22Rv1 (cell line): Measurements from ENCODE around the gene SH2D3A.
"Not testable (repeated sequence)": the region's sequence is repeated elsewhere in the genome, so short reads cannot be mapped to it uniquely, and the experiment has no call there.

Experiments
- H3K27ac ChIP-seq: fragments of 450-650 bp; 2 replicates; pipeline ENCODE4 v1.5.1; 2017
- ZFX ChIP-seq: fragments of 450-650 bp; IDR thresholded peaks from 2 replicates; pipeline ENCODE4 v1.6.1; 2017; ENCODE audit warnings: antibody characterized with exemption, borderline replicate concordance
- TF ChIP-seq, protein P1 (sequence below): fragments of 450-650 bp; IDR thresholded peaks from 2 replicates; pipeline ENCODE4 v1.5.1; 2017; ENCODE audit warnings: mild to moderate bottlenecking

Gene SH2D3A

DNA sequence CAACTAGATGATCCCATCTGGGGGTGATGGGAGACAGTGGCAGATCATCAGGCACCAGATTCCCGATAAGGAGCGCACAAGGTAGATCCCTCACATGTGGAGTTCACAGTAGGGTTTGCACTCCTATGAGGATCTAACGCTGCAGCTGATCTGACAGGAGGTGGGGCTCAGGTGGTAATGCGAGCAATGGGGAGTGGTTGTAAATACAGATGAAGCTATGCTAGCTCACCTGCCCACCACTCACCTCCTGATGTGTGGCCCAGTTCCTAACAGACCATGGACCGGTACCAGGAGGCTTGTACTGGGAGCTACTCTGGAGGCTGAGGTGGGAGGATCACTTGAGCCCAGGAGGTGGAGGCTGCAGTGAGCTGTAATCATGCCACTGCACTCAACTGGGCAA is 40.1 kb upstream of the SH2D3A start:
- H3K27ac ChIP-seq = no peak overlapping the region
- no peak for TF ChIP-seq ZFX
- TF ChIP-seq, protein P1, sequence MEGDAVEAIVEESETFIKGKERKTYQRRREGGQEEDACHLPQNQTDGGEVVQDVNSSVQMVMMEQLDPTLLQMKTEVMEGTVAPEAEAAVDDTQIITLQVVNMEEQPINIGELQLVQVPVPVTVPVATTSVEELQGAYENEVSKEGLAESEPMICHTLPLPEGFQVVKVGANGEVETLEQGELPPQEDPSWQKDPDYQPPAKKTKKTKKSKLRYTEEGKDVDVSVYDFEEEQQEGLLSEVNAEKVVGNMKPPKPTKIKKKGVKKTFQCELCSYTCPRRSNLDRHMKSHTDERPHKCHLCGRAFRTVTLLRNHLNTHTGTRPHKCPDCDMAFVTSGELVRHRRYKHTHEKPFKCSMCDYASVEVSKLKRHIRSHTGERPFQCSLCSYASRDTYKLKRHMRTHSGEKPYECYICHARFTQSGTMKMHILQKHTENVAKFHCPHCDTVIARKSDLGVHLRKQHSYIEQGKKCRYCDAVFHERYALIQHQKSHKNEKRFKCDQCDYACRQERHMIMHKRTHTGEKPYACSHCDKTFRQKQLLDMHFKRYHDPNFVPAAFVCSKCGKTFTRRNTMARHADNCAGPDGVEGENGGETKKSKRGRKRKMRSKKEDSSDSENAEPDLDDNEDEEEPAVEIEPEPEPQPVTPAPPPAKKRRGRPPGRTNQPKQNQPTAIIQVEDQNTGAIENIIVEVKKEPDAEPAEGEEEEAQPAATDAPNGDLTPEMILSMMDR = no peak

DNA sequence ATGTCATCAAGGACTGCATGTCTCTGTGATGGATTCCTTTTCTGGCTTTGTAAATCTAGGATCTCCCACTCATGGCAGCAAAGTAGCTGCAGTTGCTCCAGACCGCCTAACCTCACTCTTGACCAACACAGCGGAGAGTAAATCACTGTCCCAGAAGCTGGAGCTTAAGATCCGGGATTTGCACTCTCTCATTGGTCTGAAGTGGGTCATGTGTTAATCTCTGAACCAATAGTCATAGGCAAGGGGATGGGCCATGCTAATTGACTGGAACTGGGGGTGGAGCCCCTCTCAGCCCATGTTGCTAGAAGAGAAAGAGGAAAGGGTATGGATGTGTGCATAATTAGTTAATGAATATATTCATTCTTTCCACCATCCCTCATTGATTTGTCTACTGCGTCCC is 39.3 kb upstream of the SH2D3A start:
- no peak for TF ChIP-seq ZFX
- TF ChIP-seq, protein P1 = no peak
- H3K27ac ChIP-seq = no peak overlapping the region

DNA sequence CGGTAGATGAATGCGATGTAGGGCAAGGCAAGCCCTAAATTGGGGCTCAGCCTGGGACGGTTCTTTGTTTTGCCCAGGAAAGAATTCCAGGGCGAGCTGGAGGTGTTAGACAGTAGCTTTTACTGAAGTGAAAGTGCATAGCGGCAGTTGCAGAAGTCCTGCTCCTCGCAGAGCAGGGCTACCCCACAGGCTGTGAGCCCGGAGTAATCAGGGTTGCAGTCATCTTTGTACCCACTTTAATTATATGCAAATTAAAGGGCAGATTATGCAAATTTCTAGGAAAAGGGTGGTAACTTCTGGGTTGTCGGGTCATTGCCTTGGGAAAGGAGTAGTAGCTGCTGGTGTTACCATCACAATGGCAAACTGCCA is 35.8 kb upstream of the SH2D3A start:
- no peak for TF ChIP-seq ZFX
- TF ChIP-seq, protein P1 = no peak

DNA sequence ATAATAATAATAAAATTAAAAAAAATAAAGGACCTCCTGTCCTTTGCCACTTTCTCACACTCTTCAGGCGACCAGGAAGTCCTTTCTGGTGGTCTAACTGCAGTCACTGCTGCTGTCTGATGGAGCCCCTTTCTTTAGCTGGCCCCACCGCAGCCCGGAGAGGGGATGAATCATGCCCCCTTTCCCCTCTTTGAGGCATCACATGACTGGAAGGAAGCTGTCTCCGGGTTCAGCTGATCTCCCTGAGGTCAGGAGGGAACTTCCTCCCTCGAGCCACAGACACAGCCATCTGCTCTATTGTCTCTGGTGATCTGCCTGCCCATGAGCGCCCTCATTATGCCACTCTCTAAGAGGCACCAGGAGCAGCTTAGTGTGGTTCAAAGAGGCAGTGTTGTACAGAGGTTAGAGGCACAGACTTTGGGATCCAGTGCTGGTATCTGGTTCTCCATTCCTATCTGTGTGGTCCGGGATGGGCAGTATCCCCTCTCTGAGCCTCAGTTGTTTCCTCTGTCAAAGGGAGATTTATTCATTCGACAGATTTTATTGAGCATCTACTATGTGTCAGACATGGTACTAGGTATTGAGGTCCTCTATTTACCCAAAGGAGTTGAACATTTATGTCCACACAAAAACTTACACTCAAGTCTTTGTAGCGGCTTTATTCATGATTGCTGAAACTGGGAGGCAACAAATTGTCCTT is 35.3 kb upstream of the SH2D3A start:
- TF ChIP-seq ZFX = no peak
- TF ChIP-seq, protein P1 = no peak
- no peak overlapping the region for H3K27ac ChIP-seq

More for the DNA sequence above, 35.8 kb upstream of the SH2D3A start:
- no peak overlapping the region for H3K27ac ChIP-seq

DNA sequence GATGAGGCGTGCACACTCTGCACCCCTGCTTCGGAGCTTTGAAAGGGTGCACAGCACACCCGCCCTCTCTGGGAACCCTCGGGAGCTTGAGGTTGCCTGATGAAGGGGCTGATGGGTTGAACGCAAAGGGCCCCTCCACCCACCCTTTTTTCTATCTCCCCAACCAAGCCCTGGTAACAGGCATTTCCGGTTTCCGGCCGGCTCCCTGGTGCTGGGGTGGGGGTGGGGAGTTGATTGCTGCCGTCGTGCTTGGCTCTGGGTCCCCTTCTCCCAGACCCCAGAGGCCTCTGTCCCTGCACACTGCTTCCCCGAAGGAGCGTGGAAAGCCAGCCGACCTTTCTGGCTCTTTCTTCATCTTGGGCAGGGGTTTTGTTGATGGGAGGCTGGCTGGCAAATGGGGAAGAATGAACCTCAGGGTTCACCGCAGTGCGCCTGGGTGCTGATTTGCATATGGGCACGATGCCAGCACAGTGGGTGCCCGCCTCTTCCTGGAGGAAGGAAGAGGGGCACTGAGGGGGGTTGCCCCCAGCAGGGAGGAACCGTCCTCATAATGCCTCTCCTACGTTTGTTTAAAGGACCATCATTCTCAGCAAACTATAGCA is 34.4 kb upstream of the SH2D3A start:
- no peak for TF ChIP-seq ZFX
- TF ChIP-seq, protein P1 = no peak
- no peak overlapping the region for H3K27ac ChIP-seq

DNA sequence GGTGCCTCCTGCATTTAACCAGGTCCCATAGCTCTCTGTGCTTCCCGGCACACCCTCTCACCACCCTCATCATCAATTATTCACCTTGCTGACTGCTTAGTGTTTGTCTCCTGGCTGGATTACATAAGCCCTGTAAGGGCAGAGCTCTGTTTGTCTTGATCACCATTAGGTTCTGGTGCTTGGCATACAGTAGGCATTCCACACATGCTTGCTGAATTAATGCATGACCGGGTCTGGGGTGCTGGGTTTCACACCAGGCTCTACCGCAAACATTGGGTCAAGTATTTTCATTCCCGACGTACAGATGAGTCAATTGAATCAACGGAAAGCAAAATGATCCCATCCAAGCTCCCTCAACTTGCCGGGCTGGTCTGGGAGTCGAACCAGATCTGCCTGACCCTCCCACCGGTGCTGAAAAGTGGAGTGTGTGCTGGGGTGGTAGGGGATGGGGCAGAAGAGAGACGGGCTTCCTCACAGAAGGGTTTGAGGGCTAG is 33.8 kb upstream of the SH2D3A start:
- H3K27ac ChIP-seq = no peak overlapping the region
- TF ChIP-seq, protein P1 = no peak
- TF ChIP-seq ZFX = no peak

DNA sequence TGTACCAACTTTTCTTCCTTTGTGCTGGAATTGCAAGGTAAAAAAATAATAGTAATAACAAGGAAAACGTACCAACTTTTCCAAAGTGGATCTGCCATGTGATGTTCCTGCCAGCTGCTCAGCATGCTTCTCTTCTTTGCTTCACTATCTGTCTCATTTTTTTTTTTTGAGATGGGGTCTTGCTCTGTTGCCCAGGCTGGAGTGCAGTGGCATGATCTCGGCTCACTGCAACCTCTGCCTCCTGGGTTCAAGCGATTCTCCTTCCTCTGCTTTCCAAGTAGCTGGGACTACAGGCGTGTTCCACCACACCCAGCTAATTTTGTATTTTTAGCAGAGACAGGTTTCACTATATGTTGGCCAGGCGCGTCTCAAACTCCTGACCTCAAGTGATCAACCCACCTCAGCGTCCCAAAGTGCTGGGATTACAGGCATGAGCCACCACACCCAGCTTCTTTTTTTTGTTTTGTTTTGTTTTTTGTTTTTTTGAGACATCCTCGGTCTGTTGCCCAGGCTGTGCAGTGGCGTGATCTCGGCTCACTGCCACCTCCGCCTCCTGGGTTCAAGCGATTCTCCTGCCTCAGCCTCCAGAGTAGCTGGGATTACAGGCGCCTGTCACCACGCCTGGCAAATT is 33.0 kb upstream of the SH2D3A start:
- not testable (repeated sequence) for H3K27ac ChIP-seq
